ENCODE results near the gene OR2B6. TPM values are rescaled to one million over a fixed set of nuclear protein-coding genes. Genes with fewer than 3 reads are reported as not detected.

The OR2B6 gene
- total RNA-seq, 1 experiment from 2014 or later, result not detected

- TF ChIP-seq MXD4 (CRISPR knock-in tag; IDR thresholded peaks at IDR 0.05; ENCODE audit: borderline replicate concordance) (no peak), ATF1 (CRISPR knock-in tag; IDR thresholded peaks at IDR 0.05) (no peak), FOXP1 (CRISPR knock-in tag; IDR thresholded peaks at IDR 0.05; ENCODE audit: borderline replicate concordance) (no peak), RORB (CRISPR knock-in tag; IDR thresholded peaks at IDR 0.05) (no peak), SMAD3 (CRISPR knock-in tag; IDR thresholded peaks at IDR 0.05; ENCODE audit: borderline replicate concordance) (no peak), ETV6 (CRISPR knock-in tag; IDR thresholded peaks at IDR 0.05) (no peak), CREB1 (CRISPR knock-in tag; IDR thresholded peaks at IDR 0.05) (no peak), ZNF396 (CRISPR knock-in tag; IDR thresholded peaks at IDR 0.05; ENCODE audit: borderline replicate concordance) (no peak)
These were observed 8.8 kb upstream of the OR2B6 start (continued) for GRCh38 chr6:27948237-27948636.

- H3K9me3 Mint-ChIP-seq, result peaks cover 18% of the 10 kb centered on the region
- CTCF ChIA-PET, result no interaction called here
- H3K27me3 Mint-ChIP-seq (ENCODE audit: low read depth), result no peaks in the 10 kb centered on the region
These were observed 6.0 kb upstream of the OR2B6 start for GRCh38 chr6:27951040-27951439.

GRCh38 chr6:27957516-27957915 is 475 bp downstream of the OR2B6 start:
- no peaks in the 10 kb centered on the region for H3K27me3 Mint-ChIP-seq (ENCODE audit: low read depth)
- TF ChIP-seq SMAD3 (CRISPR knock-in tag; IDR thresholded peaks at IDR 0.05; ENCODE audit: borderline replicate concordance) (no peak), KAT7 (CRISPR knock-in tag; IDR thresholded peaks at IDR 0.05; ENCODE audit: borderline replicate concordance) (no peak), GTF2I (CRISPR knock-in tag; conservative IDR thresholded peaks at IDR 0.05) (no peak), FOXJ3 (CRISPR knock-in tag; IDR thresholded peaks at IDR 0.05; ENCODE audit: borderline replicate concordance) (no peak), HMGA2 (CRISPR knock-in tag; IDR thresholded peaks at IDR 0.05) (no peak), ERG (CRISPR knock-in tag; IDR thresholded peaks at IDR 0.05) (no peak), ELF4 (CRISPR knock-in tag; IDR thresholded peaks at IDR 0.05; ENCODE audit: low read depth) (no peak), ETV6 (CRISPR knock-in tag; IDR thresholded peaks at IDR 0.05) (no peak), ZBTB43 (CRISPR knock-in tag; IDR thresholded peaks at IDR 0.05) (no peak), TP53 (CRISPR knock-in tag; IDR thresholded peaks at IDR 0.05) (no peak), ESRRA (CRISPR knock-in tag; IDR thresholded peaks at IDR 0.05; ENCODE audit: borderline replicate concordance) (no peak)
- TF ChIP-seq, protein P1, sequence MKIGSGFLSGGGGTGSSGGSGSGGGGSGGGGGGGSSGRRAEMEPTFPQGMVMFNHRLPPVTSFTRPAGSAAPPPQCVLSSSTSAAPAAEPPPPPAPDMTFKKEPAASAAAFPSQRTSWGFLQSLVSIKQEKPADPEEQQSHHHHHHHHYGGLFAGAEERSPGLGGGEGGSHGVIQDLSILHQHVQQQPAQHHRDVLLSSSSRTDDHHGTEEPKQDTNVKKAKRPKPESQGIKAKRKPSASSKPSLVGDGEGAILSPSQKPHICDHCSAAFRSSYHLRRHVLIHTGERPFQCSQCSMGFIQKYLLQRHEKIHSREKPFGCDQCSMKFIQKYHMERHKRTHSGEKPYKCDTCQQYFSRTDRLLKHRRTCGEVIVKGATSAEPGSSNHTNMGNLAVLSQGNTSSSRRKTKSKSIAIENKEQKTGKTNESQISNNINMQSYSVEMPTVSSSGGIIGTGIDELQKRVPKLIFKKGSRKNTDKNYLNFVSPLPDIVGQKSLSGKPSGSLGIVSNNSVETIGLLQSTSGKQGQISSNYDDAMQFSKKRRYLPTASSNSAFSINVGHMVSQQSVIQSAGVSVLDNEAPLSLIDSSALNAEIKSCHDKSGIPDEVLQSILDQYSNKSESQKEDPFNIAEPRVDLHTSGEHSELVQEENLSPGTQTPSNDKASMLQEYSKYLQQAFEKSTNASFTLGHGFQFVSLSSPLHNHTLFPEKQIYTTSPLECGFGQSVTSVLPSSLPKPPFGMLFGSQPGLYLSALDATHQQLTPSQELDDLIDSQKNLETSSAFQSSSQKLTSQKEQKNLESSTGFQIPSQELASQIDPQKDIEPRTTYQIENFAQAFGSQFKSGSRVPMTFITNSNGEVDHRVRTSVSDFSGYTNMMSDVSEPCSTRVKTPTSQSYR (CRISPR knock-in tag; IDR thresholded peaks at IDR 0.05), result no peak
- no peaks in the 10 kb centered on the region for H3K36me3 Mint-ChIP-seq
- no peak for DNase-seq (ENCODE audit: low spot score)
- no peak for ATAC-seq
- no peak overlapping the region for H3K27ac Mint-ChIP-seq
- CTCF ChIA-PET, result interaction anchor here (0.6 to 1.3 kb wide), 2 partner anchors 284 to 399 kb away, joined by 3 to 4 read pairs; no protein-coding TSS in a partner anchor
- H3K4me3 Mint-ChIP-seq, result no peak overlapping the region
- POLR2A ChIA-PET, result no interaction called here
- no peaks in the 10 kb centered on the region for H3K9me3 Mint-ChIP-seq
- 0 out of 2 replicates have a peak, but pooled peaks cover 5% of the 10 kb centered on the region for H3K4me1 Mint-ChIP-seq

More at GRCh38 chr6:27951040-27951439, 6.0 kb upstream of the OR2B6 start:
- no peak overlapping the region for H3K4me3 Mint-ChIP-seq
- H3K36me3 Mint-ChIP-seq, result no peaks in the 10 kb centered on the region
- DNase-seq (ENCODE audit: low spot score), result no peak
- no peak for ATAC-seq
- TF ChIP-seq EMX1 (CRISPR knock-in tag; IDR thresholded peaks at IDR 0.05), result no peak
- no peak for TF ChIP-seq SMAD3 (CRISPR knock-in tag; IDR thresholded peaks at IDR 0.05; ENCODE audit: borderline replicate concordance)
- no peak for TF ChIP-seq ESRRA (CRISPR knock-in tag; IDR thresholded peaks at IDR 0.05; ENCODE audit: borderline replicate concordance)
- no peak for TF ChIP-seq ZMAT4 (CRISPR knock-in tag; IDR thresholded peaks at IDR 0.05)
- TF ChIP-seq GTF2I (CRISPR knock-in tag; conservative IDR thresholded peaks at IDR 0.05), result no peak
- TF ChIP-seq, protein P2, sequence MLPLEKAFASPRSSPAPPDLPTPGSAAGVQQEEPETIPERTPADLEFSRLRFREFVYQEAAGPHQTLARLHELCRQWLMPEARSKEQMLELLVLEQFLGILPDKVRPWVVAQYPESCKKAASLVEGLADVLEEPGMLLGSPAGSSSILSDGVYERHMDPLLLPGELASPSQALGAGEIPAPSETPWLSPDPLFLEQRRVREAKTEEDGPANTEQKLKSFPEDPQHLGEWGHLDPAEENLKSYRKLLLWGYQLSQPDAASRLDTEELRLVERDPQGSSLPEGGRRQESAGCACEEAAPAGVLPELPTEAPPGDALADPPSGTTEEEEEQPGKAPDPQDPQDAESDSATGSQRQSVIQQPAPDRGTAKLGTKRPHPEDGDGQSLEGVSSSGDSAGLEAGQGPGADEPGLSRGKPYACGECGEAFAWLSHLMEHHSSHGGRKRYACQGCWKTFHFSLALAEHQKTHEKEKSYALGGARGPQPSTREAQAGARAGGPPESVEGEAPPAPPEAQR (CRISPR knock-in tag; IDR thresholded peaks at IDR 0.05), result no peak
- TF ChIP-seq, protein P3, sequence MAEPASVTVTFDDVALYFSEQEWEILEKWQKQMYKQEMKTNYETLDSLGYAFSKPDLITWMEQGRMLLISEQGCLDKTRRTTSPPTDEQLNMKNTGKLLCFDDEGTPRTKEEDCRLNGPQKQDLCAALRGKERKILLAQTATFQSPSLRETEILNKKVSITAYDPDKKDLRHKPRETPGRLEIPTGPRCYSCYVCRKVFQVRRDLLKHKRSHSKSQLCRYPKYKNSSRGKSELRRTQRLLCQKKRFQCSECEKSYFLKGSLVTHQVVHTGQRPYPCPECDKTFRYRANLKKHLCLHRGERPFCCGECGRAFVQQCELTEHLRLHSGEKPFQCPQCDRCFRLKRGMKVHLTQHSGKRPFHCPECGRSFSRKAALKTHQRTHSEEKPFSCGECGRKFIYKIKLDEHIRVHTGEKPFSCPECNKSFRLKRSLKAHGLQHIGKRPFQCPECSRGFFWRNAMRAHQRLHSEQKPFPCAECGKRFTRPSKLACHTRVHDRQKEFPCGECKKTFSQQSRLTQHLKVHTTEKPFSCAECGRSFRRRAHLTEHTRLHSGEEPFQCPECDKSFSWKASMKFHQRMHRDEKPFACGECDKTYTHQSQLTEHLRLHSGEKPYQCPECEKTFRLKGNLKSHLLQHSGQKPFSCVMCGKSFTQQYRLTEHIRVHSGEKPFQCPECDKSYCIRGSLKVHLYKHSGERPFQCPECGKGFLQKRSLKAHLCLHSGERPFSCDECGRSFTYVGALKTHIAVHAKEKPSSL (CRISPR knock-in tag; conservative IDR thresholded peaks at IDR 0.05), result no peak
- no peak overlapping the region for H3K27ac Mint-ChIP-seq
- no peaks in the 10 kb centered on the region for H3K4me1 Mint-ChIP-seq
- POLR2A ChIA-PET, result no interaction called here
